HG02970 (cell line): ENCODE data around the gene BRF1.
"Not testable (repeated sequence)": the region's sequence is repeated elsewhere in the genome, so short reads cannot be mapped to it uniquely, and the experiment has no call there.

Experiments
- ATAC-seq: cut with Tn5 transposase; IDR thresholded peaks from one replicate; pipeline ENCODE4 v1.9.1; 2021; ENCODE audit warnings: mild to moderate bottlenecking, moderate library complexity, moderate number of reproducible peaks; ENCODE audit not compliant: unreplicated experiment, low FRiP score

The BRF1 gene, protein sequence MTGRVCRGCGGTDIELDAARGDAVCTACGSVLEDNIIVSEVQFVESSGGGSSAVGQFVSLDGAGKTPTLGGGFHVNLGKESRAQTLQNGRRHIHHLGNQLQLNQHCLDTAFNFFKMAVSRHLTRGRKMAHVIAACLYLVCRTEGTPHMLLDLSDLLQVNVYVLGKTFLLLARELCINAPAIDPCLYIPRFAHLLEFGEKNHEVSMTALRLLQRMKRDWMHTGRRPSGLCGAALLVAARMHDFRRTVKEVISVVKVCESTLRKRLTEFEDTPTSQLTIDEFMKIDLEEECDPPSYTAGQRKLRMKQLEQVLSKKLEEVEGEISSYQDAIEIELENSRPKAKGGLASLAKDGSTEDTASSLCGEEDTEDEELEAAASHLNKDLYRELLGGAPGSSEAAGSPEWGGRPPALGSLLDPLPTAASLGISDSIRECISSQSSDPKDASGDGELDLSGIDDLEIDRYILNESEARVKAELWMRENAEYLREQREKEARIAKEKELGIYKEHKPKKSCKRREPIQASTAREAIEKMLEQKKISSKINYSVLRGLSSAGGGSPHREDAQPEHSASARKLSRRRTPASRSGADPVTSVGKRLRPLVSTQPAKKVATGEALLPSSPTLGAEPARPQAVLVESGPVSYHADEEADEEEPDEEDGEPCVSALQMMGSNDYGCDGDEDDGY

DNA sequence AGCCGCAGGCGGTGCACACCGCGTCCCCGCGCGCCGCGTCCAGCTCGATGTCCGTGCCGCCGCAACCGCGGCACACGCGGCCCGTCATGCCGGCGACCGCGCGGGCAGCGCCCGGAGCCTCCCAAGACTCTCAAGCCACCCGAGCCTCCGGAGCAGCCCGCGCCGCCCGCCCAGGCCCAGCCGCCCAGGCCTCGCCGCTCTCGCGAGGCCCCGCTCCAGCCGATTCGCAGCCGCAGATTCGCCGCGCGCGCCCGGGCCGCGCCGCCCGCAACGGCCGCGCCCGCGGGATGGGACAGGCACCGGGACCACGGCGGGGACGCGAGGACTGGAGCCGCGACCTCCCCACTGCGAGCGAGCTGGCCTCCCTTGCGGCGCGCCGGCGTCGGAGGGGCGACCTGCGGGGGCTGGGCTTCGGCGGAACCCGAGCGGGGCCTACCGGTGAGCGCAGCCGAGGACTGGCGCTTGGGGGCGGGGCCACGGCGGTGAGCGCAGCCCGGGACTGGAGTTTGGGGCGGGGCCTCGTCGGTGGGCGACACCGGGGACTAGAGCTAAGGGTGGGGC, at the start of gene BRF1:
Gene BRF1, minus strand, starts transcription at position 460 of the 561 bp plus-strand sequence. Its CDS starts 372 bp downstream, at position 88.
- ATAC-seq: peak; percentile 83

DNA sequence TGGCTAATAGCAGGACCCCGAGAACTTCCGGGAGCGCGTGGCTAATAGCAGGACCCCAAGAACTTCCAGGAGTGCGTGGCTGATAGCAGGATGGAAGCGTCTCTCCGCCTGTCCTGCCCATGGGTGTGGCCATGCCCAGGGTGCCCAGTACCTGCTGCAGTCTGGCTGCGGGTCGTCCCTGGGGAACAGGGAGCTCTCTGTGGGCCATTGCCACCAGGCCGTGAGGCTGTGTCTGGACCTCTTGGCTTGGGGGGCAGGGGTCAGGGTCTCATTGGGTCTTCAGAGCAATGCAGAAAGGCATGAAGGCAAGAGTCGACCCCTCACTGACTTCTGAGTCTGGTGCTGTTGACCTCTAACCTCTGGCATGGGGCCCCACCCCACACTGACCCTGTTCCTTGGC, 49.2 kb upstream of the BRF1 start:
- ATAC-seq: no peak

DNA sequence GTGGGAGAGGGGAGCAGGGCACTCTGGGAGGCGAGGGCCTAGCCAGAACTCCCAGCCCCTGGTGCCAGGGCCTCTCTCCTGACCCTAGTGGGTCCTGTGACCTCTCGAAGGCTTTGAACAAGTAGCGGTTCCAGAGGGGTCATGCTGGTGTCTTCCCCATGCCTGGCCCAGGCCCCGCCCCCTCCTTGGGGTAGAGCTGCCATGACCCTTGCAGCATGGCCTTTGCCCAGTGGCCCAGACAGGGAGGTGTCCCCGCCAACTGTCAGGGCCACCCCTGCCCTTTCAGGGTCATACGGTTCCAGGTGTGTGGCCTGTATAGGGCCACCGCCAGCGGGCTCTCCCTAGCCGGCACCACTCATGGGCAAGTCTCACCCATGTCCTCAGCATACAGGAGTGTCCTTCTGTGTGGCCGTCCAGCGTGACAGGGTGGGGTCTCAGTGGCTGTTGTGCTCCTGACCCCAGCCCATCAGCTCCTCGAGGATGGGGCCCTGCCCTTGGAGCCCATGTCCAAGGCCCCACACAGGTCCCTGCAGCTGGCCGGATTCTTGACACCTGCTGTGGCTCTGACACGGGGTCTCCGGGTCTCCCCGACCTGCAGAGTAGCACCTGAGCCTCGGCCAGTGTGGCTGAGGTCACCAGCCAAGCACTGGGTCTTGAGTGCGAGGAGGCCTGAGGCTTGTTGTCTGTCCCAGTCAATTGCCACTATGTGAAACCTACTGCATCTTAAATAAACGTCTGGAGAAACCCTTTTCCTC, 48.3 kb upstream of the BRF1 start:
- ATAC-seq: no peak

DNA sequence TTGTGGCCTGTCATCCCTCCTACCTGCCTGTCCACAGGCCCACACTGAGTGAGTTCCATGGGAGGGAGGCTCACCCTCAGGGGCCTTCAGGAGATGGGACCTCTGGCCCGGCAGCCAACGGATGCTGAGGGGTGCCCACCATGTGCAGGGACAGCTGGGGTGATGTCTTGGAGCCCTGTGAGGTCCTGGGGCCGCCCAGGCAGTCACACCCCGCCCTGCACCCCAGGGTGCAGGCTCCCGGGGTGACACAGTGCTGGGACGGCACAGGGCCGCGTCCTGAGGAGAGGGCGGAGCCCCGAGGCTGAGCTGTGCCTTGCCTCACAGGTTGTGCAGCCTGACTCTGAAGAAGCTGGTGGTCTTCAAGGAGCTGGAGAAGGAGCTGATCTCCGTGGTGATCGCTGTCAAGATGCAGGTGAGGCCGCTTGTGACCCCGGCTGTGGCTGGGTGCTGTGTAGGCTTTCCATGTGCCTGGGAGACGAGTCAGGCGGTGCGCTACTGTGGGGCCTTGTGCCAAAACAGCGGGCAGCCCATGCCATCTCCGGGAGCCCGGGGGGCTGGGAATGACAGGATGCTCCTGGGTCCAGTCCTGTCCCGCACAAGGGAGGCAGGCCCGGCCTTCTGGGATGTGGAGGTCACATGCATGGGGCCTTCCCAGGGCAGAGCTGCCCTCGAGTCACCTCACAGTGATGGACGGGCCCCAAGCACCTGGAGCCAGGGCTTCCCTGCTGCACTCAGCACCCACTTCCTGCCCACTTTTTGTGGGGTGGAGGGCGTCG, 47.6 kb upstream of the BRF1 start:
- no peak for ATAC-seq

DNA sequence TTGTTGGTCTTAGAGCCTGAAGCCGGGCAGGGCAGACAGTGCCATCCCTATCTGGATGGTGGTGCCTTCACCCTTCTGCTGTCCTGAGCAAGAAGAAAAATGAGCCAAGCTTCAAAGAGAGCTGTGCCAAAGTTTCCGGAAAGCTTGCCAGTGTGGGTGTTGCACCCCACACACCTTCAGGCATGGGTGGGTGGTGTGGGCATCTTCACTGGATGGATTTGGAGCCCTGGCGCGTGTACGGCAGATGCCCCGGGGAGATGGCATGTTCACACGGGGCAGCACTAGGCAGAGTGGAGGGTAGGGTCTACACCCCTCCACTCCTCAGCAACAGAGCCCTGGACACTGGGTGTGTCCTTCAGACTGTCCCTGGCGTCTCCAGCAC, 46.8 kb upstream of the BRF1 start:
- no peak for ATAC-seq

DNA sequence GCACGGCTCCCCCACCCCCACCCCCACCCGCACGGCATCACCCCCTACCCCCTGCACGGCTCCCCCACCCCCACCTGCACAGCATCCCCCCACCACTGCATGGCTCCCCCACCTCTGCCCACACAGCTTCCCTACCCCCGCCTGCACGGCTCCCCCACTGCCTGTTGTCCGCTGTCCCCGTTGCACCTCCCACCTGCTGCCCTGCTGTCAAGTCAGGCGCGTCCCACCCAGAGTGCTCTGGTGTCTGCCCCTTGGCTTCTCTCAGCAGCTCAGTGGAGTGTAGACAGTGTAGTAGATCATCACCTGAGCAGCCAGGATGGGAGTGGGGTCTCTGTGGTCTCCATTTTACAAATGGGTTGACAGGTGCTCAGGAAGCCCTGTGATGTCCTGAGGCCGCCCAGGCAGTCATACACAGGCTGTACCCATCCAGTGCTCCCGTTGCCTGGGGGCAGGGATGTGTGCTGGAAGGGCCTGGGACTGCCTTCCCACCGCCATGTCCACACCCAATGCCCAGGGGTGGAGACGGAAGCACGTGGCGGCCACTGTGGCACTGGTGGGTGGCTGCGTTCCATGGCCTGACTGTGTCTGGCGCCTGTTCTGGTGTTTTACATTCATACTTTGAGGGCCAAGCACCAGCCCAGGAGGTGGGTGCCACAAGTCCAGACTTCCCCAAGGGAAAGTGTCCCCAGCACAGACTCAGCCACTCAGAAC, 46.2 kb upstream of the BRF1 start:
- ATAC-seq: no peak

DNA sequence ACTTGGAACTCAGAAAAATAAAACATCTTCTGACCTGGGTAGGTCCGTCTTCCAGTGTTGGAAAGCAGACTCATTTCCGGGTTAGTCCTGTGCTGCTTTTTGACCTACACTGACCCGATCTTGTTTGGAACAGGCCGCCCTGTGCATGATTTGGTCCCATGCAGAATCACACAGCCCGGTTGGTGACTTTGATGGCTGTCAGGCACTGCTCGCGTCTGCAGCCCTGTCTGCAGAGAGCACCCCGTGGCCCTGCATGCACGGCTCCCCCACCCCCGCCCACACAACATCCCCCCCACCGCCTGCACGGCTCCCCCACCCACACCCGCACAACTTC, 45.4 kb upstream of the BRF1 start:
- no peak for ATAC-seq

DNA sequence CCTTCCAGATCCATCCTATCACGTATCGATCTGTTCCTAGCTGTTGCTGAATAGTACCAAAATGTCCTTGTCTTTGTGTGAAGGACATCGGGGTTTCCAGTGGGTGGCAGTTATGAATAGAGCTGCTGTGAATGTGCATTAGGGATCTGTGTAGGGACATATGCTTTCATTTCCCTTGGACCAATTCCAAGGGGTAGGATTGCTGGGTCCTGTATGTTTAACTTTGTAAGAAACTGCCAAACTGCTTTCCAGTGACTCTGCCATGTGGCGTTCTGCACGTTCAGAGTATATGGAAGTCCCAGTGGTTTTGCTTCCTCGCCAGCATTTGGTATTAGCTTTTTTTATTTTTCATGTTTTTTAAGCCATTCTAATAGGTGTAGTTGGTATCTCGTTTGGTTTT, 42.4 kb upstream of the BRF1 start:
- ATAC-seq: no peak

DNA sequence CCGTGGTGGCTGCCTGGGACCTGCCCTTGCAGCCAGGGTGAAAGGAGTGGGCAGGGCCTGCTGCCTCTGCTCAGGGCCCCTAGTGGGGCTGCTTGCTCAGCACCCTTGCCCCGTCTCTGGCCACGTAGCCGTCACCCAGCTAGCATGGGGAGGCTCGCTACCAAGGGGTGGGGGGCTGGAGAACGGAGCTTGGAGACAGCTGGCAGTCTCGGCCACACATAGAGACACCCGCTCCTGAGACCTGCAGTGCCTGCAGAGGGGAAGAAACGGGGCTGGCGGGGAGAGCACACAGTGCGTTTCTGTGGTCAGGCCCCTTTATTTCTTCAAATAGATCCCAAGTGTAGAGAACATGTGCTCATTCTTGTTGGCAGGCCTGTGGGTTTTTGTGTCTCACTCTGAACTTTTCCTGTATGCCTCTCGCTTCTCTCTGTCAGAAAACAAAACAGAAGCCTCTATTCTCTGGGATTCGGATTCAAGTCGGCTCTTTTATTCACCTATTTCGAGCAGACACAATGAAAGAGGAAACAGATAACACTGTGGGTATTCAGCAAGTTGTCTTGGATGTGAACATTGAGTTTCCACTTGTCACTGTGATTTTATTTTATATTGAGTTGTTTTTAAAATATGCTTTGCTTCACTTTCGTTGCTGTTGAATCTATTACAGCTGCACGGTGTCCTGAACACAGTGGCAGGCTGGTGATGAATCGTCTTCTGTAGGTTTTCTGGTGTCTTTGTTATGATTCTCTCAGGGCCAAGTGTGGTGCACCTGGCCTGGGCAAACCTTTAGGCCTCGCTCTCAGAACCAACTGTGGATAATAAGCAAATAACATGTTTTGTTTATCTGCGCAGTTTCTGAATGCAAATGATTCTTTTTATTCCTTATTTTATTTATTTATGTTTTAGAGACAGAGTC, 40.3 kb upstream of the BRF1 start:
- ATAC-seq: no peak

DNA sequence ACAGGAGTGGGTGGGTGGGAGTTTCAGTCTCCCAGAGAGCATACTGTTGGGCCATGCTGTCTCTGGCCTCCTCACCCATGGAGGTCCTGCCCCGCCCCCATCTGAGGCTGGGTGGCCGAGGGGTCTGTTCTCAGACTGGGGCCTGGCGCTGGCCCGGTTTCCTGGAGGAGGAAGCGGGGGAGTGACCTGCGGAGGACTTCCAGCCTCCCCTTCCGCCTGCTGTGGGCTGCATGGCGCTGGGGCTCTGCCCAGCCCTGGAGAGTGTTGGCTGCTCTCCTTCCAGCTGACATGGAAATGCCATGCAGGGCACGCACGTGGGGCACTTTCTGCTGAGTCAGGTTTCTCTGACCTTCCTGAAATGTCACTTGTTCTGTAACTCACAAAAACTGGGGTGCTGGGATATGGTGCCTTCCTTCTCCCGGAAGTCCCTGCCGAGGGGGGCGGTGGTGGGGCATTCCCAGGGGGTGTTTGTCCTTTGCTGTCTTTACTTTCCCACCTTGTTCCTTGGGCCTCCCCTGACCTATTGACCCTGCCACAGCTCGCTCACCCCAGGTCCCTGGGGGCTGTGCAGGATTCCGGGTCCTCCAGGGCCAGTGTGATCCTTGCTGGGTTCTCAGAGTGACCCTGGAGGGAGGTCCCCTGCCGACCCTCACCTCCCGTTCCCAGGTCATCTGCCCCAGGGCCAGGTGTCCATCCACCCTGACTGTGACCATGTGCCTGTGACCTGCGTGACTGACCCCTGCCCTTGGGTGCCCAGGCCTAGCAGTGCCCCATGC, 37.4 kb upstream of the BRF1 start:
- no peak for ATAC-seq

DNA sequence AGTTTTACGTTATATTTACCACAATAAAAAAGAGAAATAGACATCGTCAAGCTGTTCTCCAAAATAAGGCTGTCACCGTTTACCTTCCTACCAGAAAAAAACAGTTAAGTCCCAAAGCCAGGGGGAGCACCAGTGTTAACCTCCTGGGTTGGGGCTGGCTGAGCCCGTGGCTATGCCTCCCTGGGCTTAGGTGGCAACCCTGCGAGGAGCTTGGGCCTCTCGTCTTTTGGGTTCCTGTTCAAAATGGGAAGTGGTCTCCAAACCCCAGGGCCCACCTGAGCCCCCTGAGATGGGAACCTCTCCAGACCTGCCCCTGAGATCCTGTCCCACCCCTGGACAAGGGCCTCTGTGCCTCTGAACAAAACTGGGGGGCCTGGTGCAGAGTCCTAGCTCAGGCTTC, 36.6 kb upstream of the BRF1 start:
- no peak for ATAC-seq

DNA sequence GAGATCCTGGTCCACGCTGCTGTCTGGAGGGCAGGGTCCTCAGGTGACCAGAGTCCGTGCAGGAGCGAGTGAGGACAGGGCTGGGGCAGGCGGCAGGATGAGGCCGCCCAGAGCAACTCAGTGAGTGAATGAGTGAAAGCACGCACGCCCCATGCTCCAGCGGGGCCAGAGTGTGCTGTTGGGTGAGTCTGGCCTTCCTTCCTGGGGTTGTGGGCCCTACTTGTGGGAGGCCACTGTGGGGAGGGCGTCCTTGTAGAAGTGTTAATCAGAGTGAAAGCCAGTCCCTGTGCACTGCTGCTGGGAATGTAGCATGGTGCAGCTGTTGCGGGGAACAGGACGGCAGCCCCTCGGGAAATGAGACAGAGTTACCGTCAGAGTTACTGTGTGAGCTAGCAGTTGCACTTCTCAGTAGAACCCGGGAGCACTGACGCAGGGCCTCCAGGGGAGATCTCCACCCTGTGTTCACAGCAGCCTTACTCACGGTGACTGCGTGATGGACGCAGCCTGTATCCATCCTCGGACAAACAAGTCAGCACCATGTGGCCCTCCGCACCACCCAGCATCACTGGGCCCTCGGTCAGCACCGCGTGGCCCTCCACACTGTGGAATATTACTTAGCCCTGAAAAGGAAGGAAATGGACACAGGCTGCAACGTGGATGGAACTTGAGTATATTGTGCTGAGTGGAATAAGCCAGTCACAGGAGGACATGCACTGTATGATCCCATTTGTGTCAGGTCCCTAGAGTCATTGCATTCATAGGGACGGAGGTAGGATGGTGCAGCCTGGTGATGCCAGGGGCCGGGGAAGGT, 35.9 kb upstream of the BRF1 start:
- ATAC-seq: no peak

DNA sequence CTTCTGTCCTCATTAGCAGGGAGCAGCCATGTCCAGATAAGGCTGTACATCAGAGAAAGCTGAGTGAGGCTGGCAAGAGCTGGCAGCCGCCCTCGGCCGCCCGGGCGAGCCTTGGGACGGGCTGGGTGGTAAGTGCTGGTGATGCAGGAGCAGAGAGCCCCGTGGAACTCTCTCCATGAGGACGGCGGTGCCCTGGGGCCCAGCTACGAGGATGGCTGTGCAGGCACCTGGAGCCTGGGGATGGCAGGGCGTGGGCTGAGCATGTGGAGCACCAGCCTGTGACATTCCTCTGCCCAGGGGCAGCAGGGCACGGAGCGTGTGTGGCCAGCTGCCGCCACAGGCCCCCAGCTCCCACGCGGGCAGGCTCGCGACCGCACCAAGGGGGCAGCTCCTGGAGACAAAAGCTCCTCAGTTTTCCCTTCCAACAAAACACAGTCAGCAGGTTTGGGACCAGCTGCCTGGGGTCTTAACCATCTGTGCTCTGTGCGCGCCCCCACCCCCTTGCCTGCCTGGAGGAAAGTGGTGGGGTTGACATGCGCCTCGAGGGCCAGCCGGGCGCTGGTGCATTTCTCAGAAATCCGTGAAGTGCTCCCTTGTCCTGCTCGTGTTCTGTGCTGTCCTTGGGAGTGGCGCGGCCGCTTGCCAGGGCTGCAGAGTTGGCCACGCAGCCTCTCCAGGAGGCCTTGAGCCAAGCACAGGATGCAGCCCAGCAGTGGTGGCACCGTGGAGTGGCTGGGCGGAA, 35.1 kb upstream of the BRF1 start:
- no peak for ATAC-seq

DNA sequence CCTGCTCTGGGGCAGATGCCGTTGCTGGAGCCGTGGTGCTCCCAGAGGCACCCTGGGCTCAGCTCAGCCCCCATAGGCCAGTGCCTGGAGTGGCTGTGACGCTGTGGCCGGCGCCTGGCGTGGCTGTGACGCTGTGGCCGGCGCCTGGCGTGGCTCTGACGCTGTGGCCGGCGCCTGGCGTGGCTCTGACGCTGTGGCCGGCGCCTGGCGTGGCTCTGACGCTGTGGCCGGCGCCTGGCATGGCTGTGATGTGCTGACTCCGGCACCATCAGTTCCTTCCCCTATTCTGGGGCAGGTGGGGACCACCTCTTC, 34.4 kb upstream of the BRF1 start:
- not testable (repeated sequence) for ATAC-seq

DNA sequence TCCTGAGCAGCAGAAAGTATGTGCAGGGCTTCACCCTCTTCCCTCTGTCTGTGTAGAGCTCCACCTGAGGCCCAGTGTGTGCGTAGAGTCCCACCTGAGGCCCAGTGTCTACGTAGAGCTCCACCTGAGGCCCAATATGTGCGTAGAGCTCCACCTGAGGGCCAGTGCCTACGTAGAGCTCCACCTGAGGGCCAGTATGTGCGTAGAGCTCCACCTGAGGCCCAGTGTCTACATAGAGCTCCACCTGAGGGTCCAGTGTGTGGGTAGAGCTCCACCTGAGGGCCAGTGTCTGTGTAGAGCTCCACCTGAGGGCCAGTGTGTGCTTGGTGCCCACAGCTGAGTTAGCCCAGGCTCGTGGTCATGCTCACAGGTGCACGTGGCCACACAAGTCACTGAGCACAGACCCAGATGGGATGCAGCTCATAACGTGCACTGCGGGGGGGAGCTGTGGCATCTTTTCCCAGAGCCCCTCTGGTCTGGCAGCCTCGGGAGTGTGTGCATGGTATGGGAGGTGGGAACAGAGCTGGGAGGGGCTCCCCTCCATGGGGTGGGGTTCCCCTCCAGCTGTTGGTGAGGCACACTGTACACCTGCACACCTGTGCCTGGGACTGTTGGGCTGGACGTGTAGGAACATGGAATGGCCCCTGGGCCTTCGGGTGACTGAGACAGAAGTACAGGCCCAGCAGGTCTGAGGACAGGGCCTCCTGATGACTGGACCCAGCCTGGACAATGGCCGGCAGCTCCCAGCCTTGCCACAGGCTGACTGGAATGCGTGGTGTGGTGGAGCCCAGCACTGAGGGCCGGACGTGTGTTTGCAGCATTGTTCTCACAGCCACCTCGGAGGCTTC, 33.8 kb upstream of the BRF1 start:
- no peak for ATAC-seq
